Nephron (organoid): ENCODE measurements around the gene MSLN.
A peak's percentile ranks its signal among the peaks of the same experiment; 100 is the strongest.

Experiments used
- H3K27ac Mint-ChIP-seq, 3 experiments: 2 replicates each; pipeline ENCODE4 v1.8.0; 2020; ENCODE audit warnings: mixed read lengths in 3 of 3, mild to moderate bottlenecking in 2 of 3, moderate library complexity in 1 of 3
- H3K27me3 Mint-ChIP-seq: 2 replicates; pipeline ENCODE4 v1.8.0; 2021; ENCODE audit warnings: low read depth, mild to moderate bottlenecking, moderate library complexity, mixed read lengths
- H3K36me3 Mint-ChIP-seq: 2 replicates; pipeline ENCODE4 v1.8.0; 2020; ENCODE audit warnings: low read depth, mixed read lengths
- H3K4me1 Mint-ChIP-seq: 2 replicates; pipeline ENCODE4 v1.8.0; 2020; ENCODE audit warnings: mixed read lengths
- H3K4me3 Mint-ChIP-seq, 3 experiments: 2 replicates each; pipeline ENCODE4 v1.8.0; 2020; ENCODE audit warnings: mild to moderate bottlenecking in 3 of 3, mixed read lengths in 3 of 3, moderate library complexity in 2 of 3
- H3K9me3 Mint-ChIP-seq: 2 replicates; pipeline ENCODE4 v1.8.0; 2020; ENCODE audit warnings: mixed read lengths
- TF ChIP-seq, protein P1 (sequence below), 3 experiments: fragments of 200-600 bp; sonication (generic); IDR thresholded peaks; one replicate each; pipeline ENCODE4 v1.5.0; 2021; ENCODE audit warnings: antibody characterized with exemption in 3 of 3; ENCODE audit not compliant: unreplicated experiment in 3 of 3

The MSLN gene

DNA sequence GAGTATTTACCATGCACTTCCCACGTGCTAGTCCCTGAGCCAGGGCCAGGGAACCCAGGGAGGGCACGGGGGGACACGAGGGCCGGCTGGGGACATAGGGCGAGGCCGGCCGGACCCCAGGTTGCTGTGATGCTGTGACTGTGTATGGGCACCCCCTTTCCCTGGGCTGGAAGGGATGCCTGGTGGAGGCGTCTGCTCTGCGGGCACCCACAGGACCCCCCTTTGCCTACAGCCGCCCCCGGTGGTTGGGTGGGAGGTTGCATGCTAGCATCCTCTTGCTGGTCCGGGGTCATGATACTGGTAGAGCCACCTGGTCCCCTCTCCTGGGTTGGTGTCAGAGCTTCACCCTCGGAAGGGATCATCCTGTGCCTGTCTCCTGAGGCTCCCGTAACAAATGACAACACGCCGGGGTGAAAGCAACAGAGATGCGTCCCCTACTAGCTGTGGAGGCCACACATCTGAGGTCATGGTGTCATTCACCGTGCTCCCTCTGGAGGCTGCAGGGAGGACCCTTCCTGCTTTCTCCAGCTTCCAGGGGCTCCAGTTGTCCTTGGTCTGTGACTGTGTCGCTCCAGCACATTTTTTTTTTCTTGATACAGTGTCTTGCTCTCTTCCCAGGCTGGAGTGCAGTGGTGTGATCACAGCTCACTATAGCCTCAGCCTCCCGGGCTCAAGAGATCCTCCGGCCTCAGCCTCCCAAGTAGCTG is 16.6 kb upstream of the MSLN start:
- TF ChIP-seq, protein P1, sequence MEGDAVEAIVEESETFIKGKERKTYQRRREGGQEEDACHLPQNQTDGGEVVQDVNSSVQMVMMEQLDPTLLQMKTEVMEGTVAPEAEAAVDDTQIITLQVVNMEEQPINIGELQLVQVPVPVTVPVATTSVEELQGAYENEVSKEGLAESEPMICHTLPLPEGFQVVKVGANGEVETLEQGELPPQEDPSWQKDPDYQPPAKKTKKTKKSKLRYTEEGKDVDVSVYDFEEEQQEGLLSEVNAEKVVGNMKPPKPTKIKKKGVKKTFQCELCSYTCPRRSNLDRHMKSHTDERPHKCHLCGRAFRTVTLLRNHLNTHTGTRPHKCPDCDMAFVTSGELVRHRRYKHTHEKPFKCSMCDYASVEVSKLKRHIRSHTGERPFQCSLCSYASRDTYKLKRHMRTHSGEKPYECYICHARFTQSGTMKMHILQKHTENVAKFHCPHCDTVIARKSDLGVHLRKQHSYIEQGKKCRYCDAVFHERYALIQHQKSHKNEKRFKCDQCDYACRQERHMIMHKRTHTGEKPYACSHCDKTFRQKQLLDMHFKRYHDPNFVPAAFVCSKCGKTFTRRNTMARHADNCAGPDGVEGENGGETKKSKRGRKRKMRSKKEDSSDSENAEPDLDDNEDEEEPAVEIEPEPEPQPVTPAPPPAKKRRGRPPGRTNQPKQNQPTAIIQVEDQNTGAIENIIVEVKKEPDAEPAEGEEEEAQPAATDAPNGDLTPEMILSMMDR (IDR thresholded peaks at IDR 0.05; ENCODE audit: unreplicated experiment in 3 of 3) = no peak
- Mint-ChIP-seq H3K4me1 (no peaks in the 10 kb centered on the region), H3K4me3 (peak overlapping the region in 1 of 3 experiments; percentile 36), H3K36me3 (no peaks in the 10 kb centered on the region), H3K27ac (no peak overlapping the region), H3K9me3 (no peaks in the 10 kb centered on the region), H3K27me3 (no peaks in the 10 kb centered on the region)

GRCh38 chr16:745739-746138 is 14.8 kb upstream of the MSLN start:
- H3K27ac Mint-ChIP-seq = no peak overlapping the region
- no peaks in the 10 kb centered on the region for H3K27me3 Mint-ChIP-seq
- no peaks in the 10 kb centered on the region for H3K9me3 Mint-ChIP-seq
- H3K4me3 Mint-ChIP-seq = no peak overlapping the region
- TF ChIP-seq, protein P1 (IDR thresholded peaks at IDR 0.05; ENCODE audit: unreplicated experiment in 3 of 3) = peak; percentile 49 to 58 (median 53)
- no peaks in the 10 kb centered on the region for H3K36me3 Mint-ChIP-seq
- H3K4me1 Mint-ChIP-seq = no peaks in the 10 kb centered on the region

DNA sequence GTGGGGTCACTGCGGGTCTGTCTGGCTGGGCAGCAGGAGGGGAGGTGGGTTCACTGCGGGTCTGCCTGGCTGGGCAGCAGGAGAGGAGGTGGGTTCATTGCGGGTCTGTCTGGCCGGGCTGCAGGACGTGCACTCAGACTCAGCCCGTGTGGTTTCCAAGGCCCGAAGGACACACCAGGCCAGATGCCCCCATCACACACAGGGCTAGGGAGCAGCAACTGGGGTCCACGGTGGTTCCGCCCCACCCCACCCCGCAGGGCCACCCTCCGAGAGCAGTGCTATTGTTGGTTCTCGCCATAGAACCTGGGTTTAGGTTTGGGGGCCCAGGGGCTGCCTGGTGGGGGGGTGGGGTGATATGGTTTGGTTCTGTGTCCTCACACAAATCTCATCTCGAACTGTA is 13.9 kb upstream of the MSLN start:
- H3K4me3 Mint-ChIP-seq = no peak overlapping the region
- H3K27ac Mint-ChIP-seq = no peak overlapping the region
- H3K36me3 Mint-ChIP-seq = no peaks in the 10 kb centered on the region
- peaks cover 8% of the 10 kb centered on the region for H3K27me3 Mint-ChIP-seq
- TF ChIP-seq, protein P1 (IDR thresholded peaks at IDR 0.05; ENCODE audit: unreplicated experiment in 3 of 3) = no peak
- no peaks in the 10 kb centered on the region for H3K4me1 Mint-ChIP-seq
- H3K9me3 Mint-ChIP-seq = no peaks in the 10 kb centered on the region

GRCh38 chr16:747978-748746 is 12.4 kb upstream of the MSLN start:
- Mint-ChIP-seq H3K9me3 (no peaks in the 10 kb centered on the region), H3K27me3 (peaks cover 23% of the 10 kb centered on the region)

GRCh38 chr16:749010-749409 is 11.5 kb upstream of the MSLN start:
- H3K36me3 Mint-ChIP-seq = no peaks in the 10 kb centered on the region
- H3K4me3 Mint-ChIP-seq = no peak overlapping the region
- H3K9me3 Mint-ChIP-seq = no peaks in the 10 kb centered on the region
- H3K27me3 Mint-ChIP-seq = peaks cover 28% of the 10 kb centered on the region
- H3K4me1 Mint-ChIP-seq = no peaks in the 10 kb centered on the region
- H3K27ac Mint-ChIP-seq = no peak overlapping the region
- TF ChIP-seq, protein P1 (IDR thresholded peaks at IDR 0.05; ENCODE audit: unreplicated experiment in 3 of 3) = no peak

More at GRCh38 chr16:747978-748746, 12.4 kb upstream of the MSLN start:
- TF ChIP-seq, protein P1 (IDR thresholded peaks at IDR 0.05; ENCODE audit: unreplicated experiment in 3 of 3) = no peak
- Mint-ChIP-seq H3K36me3 (no peaks in the 10 kb centered on the region), H3K4me3 (no peak overlapping the region), H3K27ac (no peak overlapping the region), H3K4me1 (no peaks in the 10 kb centered on the region)
